Measurements from ENCODE around the gene BCAP31.

DNA sequence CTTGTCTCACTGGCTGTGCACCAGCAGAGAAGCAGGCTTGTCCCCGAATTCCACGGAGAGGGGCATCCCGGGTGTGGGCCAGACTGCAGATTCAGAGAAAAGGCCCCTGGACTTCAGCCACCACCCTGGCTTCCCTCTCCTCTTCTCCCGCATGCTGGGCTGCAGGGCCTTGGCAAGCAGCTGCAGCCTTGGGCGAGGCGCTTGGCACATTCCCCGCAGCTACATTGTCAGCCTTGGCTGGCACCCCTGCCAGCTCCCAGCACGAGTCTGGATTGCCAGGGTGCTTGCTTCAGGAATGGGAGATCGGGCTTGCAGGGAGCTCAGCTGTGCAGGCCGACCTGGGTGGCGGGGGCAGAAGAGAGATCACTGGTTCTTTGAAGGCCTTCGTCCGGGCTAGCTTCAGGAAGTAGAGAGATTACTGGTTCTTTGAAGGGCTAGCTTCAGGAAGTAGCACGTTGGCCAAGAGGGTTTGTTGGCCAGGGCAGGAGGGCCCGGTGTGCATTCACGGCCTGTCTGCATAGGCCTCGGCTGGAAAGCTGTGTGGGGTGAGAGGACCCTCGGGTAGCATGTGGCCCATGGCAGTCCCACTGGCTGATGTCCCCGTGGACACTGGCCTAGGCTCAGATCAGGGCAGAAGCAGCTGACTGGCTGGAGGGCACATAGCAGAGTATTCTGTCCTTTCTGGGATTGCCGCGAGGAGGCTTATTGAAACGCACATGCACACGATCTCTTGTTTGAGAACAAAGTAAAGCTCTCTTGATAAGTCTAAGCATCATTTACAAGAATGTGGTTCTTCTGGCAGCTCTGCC lies 3.1 kb upstream of the BCAP31 start:
- TF ChIP-seq SUZ12 (IDR thresholded peaks at IDR 0.05; ENCODE audit: extremely low read depth, insufficient read depth, insufficient read length) (no peak), ZNF274 (IDR thresholded peaks at IDR 0.05; ENCODE audit: low read depth, low read length) (no peak)
